HepG2 (cell line): ENCODE results near the gene TRDN. TPM values are rescaled to one million over a fixed set of nuclear protein-coding genes. Genes with fewer than 3 reads are reported as not detected.

ENCODE experiments used
- ATAC-seq: fragments of 200-7000 bp; cut with Tn5 transposase; 3 replicates; pipeline ENCODE4 v1.9.1; 2020; ENCODE audit warnings: mild to moderate bottlenecking, moderate library complexity
- BruUV-seq: library from RNA; stranded (reverse); fragments of 400-500 nt; replicated peaks from 2 replicates; lab custom pipeline; 2021; lab: Mats Ljungman, UMichigan
- CTCF ChIA-PET: fragments of 300-600 bp; formaldehyde crosslinking; extraction: SDS; loops from one replicate; lab custom pipeline; 2021; ENCODE audit warnings: low total read pairs, inconsistent platforms, low intra/inter-chr PET ratio; lab: Yijun Ruan, JAX
- POLR2A ChIA-PET: fragments of 350-600 bp; sonication (Branson Sonifier 250); formaldehyde crosslinking; loops from one replicate; lab custom pipeline; 2020; ENCODE audit warnings: antibody characterized with exemption, inconsistent platforms; lab: Yijun Ruan, JAX
- DNase-seq: peaks from one replicate; pipeline ENCODE4 v3.0.0-alpha.2; 2015; ENCODE audit warnings: low spot score
- FAIRE-seq: peaks from 3 replicates; lab custom pipeline; 2011; peaks lifted over from hg19 to GRCh38; lab: Jason Lieb, UNC
- H2AFZ ChIP-seq: one replicate; pipeline ENCODE4 v1.6.1; 2011; ENCODE audit warnings: low read length, inconsistent platforms
- H3K27ac ChIP-seq: fragments of 300-600 bp; 3 replicates; pipeline ENCODE4 v1.8.0; 2011; ENCODE audit warnings: mixed run types, mild to moderate bottlenecking, mixed read lengths, low read length, inconsistent platforms; ENCODE audit not compliant: insufficient read depth; ENCODE audit errors: extremely low read length
- H3K27me3 ChIP-seq, 2 experiments: fragments of 200-600 bp in 1 of 2; 2 replicates in 1 of 2; 3 replicates in 1 of 2; pipeline versions ENCODE4 v1.6.0 to v1.8.0; 2011; ENCODE audit warnings: low read length in 2 of 2, mild to moderate bottlenecking in 2 of 2, moderate library complexity in 2 of 2, inconsistent platforms in 1 of 2; ENCODE audit not compliant: insufficient read depth in 2 of 2, control insufficient read depth in 1 of 2
- H3K36me3 ChIP-seq, 2 experiments: fragments of 200-600 bp in 1 of 2; replicated peaks in 1 of 2; 2 replicates in 1 of 2; 3 replicates in 1 of 2; pipeline versions ENCODE4 v1.5.1 to v1.8.0; 2011; ENCODE audit warnings: low read length in 2 of 2, inconsistent platforms in 1 of 2; ENCODE audit not compliant: insufficient read depth in 2 of 2, control insufficient read depth in 1 of 2
- H3K4me1 ChIP-seq: 2 replicates; pipeline ENCODE4 v1.5.1; 2012; ENCODE audit warnings: low read length, inconsistent platforms; ENCODE audit not compliant: insufficient read depth
- H3K4me2 ChIP-seq: 2 replicates; pipeline ENCODE4 v1.6.0; 2011; ENCODE audit warnings: low read depth, low read length, inconsistent platforms
- H3K4me3 ChIP-seq, 3 experiments: fragments of 200-600 bp in 1 of 3; sonication (generic), shearing (Covaris generic) in 1 of 3; replicated peaks in 1 of 3; 2 replicates each; pipeline ENCODE4 v1.5.1; 2011 to 2016; ENCODE audit warnings: low read length in 3 of 3, inconsistent platforms in 2 of 3, low read depth in 2 of 3, mild to moderate bottlenecking in 2 of 3, control low read depth in 1 of 3, mixed read lengths in 1 of 3; ENCODE audit not compliant: insufficient read depth in 1 of 3
- H3K79me2 ChIP-seq: one replicate; pipeline ENCODE4 v1.6.1; 2011; ENCODE audit warnings: low read length, inconsistent platforms; ENCODE audit not compliant: insufficient read depth
- H3K9ac ChIP-seq: 2 replicates; pipeline ENCODE4 v1.6.0; 2011; ENCODE audit warnings: mild to moderate bottlenecking, low read depth, low read length, inconsistent platforms; ENCODE audit not compliant: insufficient read depth
- H3K9me3 ChIP-seq: 2 replicates; pipeline ENCODE4 v1.5.1; 2012; ENCODE audit warnings: mild to moderate bottlenecking, low read length
- H4K20me1 ChIP-seq: 2 replicates; pipeline ENCODE4 v1.6.0; 2011; ENCODE audit warnings: inconsistent platforms, mild to moderate bottlenecking, low read length, moderate library complexity; ENCODE audit not compliant: insufficient read depth
- ATF7-NPFF ChIP-seq: sonication (generic); formaldehyde crosslinking; IDR thresholded peaks from 2 replicates; pipeline ENCODE4 v1.8.1; 2023; ENCODE audit warnings: mild to moderate bottlenecking, low read depth, missing genetic modification reagents, moderate library complexity
- CCDC6 ChIP-seq: sonication (generic); formaldehyde crosslinking; IDR thresholded peaks from 2 replicates; pipeline ENCODE4 v1.8.1; 2022; ENCODE audit warnings: mild to moderate bottlenecking, missing genetic modification reagents, moderate library complexity
- FOSL2 ChIP-seq: sonication (generic); formaldehyde crosslinking; IDR thresholded peaks from 2 replicates; pipeline ENCODE4 v1.4.0; 2020; ENCODE audit warnings: missing genetic modification reagents
- SYNCRIP ChIP-seq: fragments of 200-400 bp; formaldehyde crosslinking; IDR thresholded peaks from 2 replicates; pipeline ENCODE4 v1.6.1; 2018; ENCODE audit warnings: mild to moderate bottlenecking, low read depth, low read length; ENCODE audit not compliant: insufficient read depth
- ZFP36L2 ChIP-seq: sonication (generic); formaldehyde crosslinking; IDR thresholded peaks from 2 replicates; pipeline ENCODE4 v1.4.0; 2020; ENCODE audit warnings: missing genetic modification reagents
- ZNF224 ChIP-seq: sonication (generic); formaldehyde crosslinking; IDR thresholded peaks from 2 replicates; pipeline ENCODE4 v1.5.0; 2020; ENCODE audit warnings: mild to moderate bottlenecking, missing genetic modification reagents
- ZNF337 ChIP-seq: sonication (generic); formaldehyde crosslinking; IDR thresholded peaks from 2 replicates; pipeline ENCODE4 v1.5.1; 2020; ENCODE audit warnings: missing genetic modification reagents, low read depth, mild to moderate bottlenecking, borderline replicate concordance
- ZNF367 ChIP-seq: sonication (generic); formaldehyde crosslinking; IDR thresholded peaks from 2 replicates; pipeline ENCODE4 v1.4.0; 2020; ENCODE audit warnings: missing genetic modification reagents, borderline replicate concordance
- ZNF546 ChIP-seq: sonication (generic); formaldehyde crosslinking; conservative IDR thresholded peaks from 2 replicates; pipeline ENCODE4 v1.8.1; 2023; ENCODE audit warnings: mild to moderate bottlenecking, missing genetic modification reagents
- ZNF720 ChIP-seq: sonication (generic); formaldehyde crosslinking; IDR thresholded peaks from 2 replicates; pipeline ENCODE4 v1.4.0; 2020; ENCODE audit warnings: missing genetic modification reagents
- WGBS: methylation state at CpG from one replicate; pipeline ENCODE4 v1.1.6; 2017; ENCODE audit warnings: low lambda C conversion rate; 5-methylcytosine and 5-hydroxymethylcytosine counted together
- in situ Hi-C: cut with HindIII; loops from 2 replicates; pipeline ENCODE4 v1.10.0; 2017; ENCODE audit warnings: low pct_unique_long_range_greater_than_20kb; ENCODE audit not compliant: extremely low pct_ligation_motif_present
- intact Hi-C: fragments of 100-400 bp; cut with micrococcal nuclease; formaldehyde crosslinking; loops from one replicate; pipeline ENCODE4 v1.10.0; 2022; ENCODE audit not compliant: unreplicated experiment
- polyA plus RNA-seq, 8 experiments: library from polyadenylated mRNA; depleted of rRNA in 3 of 8; stranded (reverse) in 7 of 8; unstranded in 1 of 8; fragments of >200 nt; fragmentation: Illumina TruSeq in 4 of 8; extraction: Trizol in 4 of 8; gene quantifications; 2 replicates each; pipeline versions ENCODE4 v1.2.1 to v1.2.3, GENCODE V29; 2011 to 2016; ENCODE audit warnings: low read depth in 4 of 8, missing spikeins in 1 of 8, mixed read lengths in 1 of 8; ENCODE audit not compliant: insufficient read depth in 1 of 8
- total RNA-seq, 5 experiments: library from RNA; depleted of rRNA; stranded (reverse); fragments of >200 nt; fragmentation: Illumina TruSeq; extraction: Trizol; gene quantifications; 2 replicates each; pipeline ENCODE4 v1.2.3, GENCODE V29; 2016; ENCODE audit warnings: low read depth in 1 of 5
- TF ChIP-seq, protein P1 (sequence below): sonication (generic); formaldehyde crosslinking; IDR thresholded peaks from 2 replicates; pipeline ENCODE4 v1.5.0; 2020; ENCODE audit warnings: mild to moderate bottlenecking, missing genetic modification reagents
- TF ChIP-seq, protein P2 (sequence below): sonication (generic); formaldehyde crosslinking; IDR thresholded peaks from 2 replicates; pipeline ENCODE4 v1.5.0; 2020; ENCODE audit warnings: missing genetic modification reagents, mild to moderate bottlenecking, borderline replicate concordance
- TF ChIP-seq, protein P3 (sequence below): sonication (generic); formaldehyde crosslinking; conservative IDR thresholded peaks from 2 replicates; pipeline ENCODE4 v1.4.0; 2020; ENCODE audit warnings: mild to moderate bottlenecking, missing genetic modification reagents, moderate library complexity

The TRDN gene
- total and polyA plus RNA-seq, 2 of the 13 experiments (the other 11 are each of a cell fraction or from before 2014, with no cell fraction given) = not detected

DNA sequence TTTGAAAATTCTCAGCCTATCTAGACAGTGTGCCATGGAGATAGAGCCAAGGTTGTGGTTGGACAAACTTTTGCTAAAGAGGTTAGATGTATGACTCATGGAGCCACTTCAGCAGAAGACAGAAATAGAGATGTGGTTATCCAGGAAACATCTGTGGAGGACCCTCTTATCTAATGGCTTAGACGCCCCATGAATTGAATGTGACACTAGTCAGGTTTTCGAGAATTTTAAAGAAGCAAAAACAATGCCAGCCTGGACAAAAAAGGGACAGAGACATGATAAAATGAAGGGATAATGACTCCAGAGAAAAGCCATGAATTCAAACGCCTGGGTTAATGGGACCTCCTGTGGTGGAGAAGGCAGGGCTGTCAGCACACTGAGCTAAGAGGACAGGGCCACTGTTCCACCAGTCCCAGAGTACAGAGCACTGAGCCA is 360.2 kb downstream of the TRDN start (continued):
- TF ChIP-seq ZNF720 (no peak), FOSL2 (no peak), ATF7-NPFF (CRISPR knock-in tag) (no peak)
- TF ChIP-seq, protein P1, sequence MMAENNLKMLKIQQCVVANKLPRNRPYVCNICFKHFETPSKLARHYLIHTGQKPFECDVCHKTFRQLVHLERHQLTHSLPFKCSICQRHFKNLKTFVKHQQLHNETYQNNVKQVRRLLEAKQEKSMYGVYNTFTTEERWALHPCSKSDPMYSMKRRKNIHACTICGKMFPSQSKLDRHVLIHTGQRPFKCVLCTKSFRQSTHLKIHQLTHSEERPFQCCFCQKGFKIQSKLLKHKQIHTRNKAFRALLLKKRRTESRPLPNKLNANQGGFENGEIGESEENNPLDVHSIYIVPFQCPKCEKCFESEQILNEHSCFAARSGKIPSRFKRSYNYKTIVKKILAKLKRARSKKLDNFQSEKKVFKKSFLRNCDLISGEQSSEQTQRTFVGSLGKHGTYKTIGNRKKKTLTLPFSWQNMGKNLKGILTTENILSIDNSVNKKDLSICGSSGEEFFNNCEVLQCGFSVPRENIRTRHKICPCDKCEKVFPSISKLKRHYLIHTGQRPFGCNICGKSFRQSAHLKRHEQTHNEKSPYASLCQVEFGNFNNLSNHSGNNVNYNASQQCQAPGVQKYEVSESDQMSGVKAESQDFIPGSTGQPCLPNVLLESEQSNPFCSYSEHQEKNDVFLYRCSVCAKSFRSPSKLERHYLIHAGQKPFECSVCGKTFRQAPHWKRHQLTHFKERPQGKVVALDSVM (CRISPR knock-in tag) = no peak

DNA sequence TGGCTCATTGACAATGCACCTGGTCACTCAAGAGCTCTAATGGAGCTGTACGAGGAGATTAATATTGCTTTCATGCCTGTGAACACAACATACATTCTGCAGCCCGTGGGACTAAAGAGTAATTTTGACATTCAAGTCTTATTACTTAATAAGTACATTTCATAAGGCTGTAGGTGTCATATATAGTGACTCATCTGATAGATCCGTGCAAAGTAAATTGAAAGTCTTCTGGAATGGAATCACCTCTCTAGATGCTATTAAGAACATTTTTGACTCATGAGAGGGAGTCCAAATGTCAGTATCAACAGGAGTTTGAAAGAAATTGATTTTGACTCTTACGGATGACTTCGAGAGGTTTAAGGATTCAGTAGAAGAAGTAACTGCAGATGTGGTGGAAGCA is 372.8 kb downstream of the TRDN start:
- no TSS peak for BruUV-seq
- POLR2A ChIA-PET = no interaction called here

More for the DNA sequence above, 372.8 kb downstream of the TRDN start:
- no peak for TF ChIP-seq ZNF224
- TF ChIP-seq ZFP36L2 (CRISPR knock-in tag) = no peak
- no peak for TF ChIP-seq ZNF546 (CRISPR knock-in tag)
- TF ChIP-seq, protein P2, sequence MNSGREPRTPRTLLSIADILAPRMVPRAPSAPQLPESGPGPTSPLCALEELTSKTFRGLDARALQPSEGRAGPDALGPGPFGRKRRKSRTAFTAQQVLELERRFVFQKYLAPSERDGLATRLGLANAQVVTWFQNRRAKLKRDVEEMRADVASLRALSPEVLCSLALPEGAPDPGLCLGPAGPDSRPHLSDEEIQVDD (CRISPR knock-in tag) = no peak
- TF ChIP-seq, protein P3, sequence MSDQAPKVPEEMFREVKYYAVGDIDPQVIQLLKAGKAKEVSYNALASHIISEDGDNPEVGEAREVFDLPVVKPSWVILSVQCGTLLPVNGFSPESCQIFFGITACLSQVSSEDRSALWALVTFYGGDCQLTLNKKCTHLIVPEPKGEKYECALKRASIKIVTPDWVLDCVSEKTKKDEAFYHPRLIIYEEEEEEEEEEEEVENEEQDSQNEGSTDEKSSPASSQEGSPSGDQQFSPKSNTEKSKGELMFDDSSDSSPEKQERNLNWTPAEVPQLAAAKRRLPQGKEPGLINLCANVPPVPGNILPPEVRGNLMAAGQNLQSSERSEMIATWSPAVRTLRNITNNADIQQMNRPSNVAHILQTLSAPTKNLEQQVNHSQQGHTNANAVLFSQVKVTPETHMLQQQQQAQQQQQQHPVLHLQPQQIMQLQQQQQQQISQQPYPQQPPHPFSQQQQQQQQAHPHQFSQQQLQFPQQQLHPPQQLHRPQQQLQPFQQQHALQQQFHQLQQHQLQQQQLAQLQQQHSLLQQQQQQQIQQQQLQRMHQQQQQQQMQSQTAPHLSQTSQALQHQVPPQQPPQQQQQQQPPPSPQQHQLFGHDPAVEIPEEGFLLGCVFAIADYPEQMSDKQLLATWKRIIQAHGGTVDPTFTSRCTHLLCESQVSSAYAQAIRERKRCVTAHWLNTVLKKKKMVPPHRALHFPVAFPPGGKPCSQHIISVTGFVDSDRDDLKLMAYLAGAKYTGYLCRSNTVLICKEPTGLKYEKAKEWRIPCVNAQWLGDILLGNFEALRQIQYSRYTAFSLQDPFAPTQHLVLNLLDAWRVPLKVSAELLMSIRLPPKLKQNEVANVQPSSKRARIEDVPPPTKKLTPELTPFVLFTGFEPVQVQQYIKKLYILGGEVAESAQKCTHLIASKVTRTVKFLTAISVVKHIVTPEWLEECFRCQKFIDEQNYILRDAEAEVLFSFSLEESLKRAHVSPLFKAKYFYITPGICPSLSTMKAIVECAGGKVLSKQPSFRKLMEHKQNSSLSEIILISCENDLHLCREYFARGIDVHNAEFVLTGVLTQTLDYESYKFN (CRISPR knock-in tag) = no peak
- no peak for TF ChIP-seq SYNCRIP
- TF ChIP-seq ZNF367 (CRISPR knock-in tag) = no peak
- no peak for TF ChIP-seq ZNF337 (CRISPR knock-in tag)
- TF ChIP-seq CCDC6 (CRISPR knock-in tag) = no peak
- intact Hi-C loops = no loop called here
- Histone ChIP-seq H3K9ac (no peak overlapping the region), H3K4me2 (no peak overlapping the region), H3K27me3 (no peaks in the 10 kb centered on the region), H3K4me3 (no peak overlapping the region), H3K79me2 (no peaks in the 10 kb centered on the region), H4K20me1 (no peaks in the 10 kb centered on the region), H3K4me1 (no peaks in the 10 kb centered on the region), H3K27ac (no peak overlapping the region), H2AFZ (no peak overlapping the region), H3K36me3 (no peaks in the 10 kb centered on the region), H3K9me3 (peaks cover 30% of the 10 kb centered on the region)
- no peak for FAIRE-seq
- no peak for ATAC-seq
- WGBS = 31% methylated on average over 5 of the region's 5 CpGs
- DNase-seq = no peak
- CTCF ChIA-PET = no interaction called here
- in situ Hi-C loops = no loop called here
